Stimulated activated CD4-positive, alpha-beta T cell treated with anti-CD3 and anti-CD28 coated beads, Interleukin-1b, Interleukin-23, amount 100 ng/mL, for 24 hours (primary cell): ENCODE data around the gene PRDX5.

Experiments
- DNase-seq, 4 experiments: peaks; one replicate each; pipeline ENCODE4 v3.0.0-alpha.2; 2020; ENCODE audit warnings: low read depth in 4 of 4, low spot score in 1 of 4

PRDX5 gene

GRCh38 chr11:64347193-64347867 lies 29.4 kb downstream of the PRDX5 start:
- DNase-seq, result no peak

GRCh38 chr11:64348383-64349024 lies 30.6 kb downstream of the PRDX5 start:
- no peak for DNase-seq

DNA sequence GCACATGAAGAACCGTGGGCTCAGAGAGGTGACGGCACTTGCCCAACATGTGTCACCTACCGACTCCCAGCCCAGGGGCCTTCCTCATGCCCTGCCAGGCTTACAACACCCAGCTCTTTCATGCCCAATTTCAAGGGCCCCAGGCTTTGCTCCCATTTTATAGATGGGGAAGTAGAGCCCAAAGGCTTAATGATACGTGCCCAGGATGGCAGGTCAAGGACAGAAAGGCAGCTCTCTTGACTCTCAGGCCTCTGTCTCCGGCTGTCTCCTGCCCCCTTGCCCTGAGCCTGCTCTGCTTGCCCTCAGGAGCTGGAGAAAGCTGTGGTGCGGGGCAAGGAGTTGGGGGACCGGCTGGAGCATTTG lies 31.1 kb downstream of the PRDX5 start:
- no peak for DNase-seq

- DNase-seq, result no peak
These were observed 31.5 kb downstream of the PRDX5 start for GRCh38 chr11:64349404-64349803.

GRCh38 chr11:64351136-64351631 lies 33.3 kb downstream of the PRDX5 start:
- no peak for DNase-seq

DNA sequence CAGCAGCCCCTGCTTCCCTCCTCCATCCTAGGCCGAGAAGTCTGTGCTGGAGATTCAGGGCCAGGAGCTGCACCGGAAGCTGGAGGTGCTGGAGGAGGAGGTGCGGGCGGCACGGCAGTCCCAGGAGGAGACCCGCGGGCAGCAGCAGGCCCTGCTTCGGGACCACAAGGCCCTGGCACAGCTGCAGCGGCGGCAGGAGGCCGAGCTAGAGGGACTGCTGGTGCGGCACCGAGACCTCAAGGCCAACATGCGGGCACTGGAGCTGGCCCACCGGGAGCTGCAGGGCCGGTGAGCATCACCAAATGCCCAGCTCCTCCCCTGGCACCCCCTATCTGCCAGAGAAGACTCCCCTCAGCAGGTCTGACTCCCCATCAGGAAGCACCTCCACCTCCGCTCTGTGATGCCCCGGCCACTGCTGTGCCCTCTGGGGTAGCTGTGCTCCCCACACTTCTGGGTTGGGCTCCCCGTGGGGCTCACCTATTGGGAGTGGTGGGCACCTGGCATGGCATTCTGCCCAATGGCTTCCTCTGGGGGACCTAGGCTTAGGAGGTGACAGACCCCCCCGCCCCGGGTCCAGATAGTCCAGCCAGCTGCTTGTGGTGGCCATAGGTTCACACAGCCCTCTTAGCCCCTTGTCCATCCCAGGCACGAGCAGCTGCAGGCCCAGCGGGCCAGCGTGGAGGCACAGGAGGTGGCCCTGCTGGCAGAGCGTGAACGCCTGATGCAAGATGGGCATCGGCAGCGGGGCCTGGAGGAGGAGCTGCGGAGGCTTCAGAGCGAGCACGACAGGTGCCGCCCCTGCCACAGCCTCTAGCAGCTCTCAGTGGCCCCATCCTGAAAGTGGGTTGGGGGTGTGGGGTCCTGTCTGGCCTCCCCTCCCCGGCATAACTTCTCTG lies 34.4 kb downstream of the PRDX5 start:
- DNase-seq, result no peak

DNA sequence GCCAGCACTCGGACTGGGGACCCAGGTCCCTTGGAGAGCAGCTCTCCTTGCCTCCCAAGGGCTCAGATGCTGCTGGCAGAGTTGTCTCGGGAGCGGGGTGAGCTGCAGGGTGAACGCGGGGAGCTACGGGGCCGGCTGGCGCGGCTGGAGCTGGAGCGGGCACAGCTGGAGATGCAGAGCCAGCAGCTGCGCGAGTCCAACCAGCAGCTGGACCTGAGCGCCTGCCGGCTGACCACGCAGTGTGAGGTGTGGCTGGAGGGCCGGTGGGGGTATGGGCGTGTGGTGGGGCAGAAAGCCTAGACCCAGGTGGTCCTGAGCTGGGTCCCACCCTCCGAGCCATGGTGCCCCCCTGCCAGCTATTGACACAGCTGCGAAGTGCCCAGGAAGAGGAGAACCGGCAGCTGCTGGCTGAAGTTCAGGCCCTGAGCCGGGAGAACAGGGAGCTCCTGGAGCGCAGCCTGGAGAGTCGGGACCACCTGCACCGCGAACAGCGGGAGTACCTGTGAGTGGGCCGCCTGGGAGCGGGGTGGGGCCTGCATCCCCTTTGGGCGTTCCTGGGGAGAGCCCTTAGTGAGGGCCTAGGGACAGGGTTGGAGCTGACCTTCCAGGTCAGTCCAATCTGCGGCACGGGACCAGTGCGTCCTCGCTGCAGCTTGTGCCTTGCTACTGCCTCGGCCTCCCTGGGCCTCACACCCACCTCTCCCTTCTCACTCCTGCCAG lies 35.2 kb downstream of the PRDX5 start:
- DNase-seq, result no peak

- DNase-seq, result no peak
These were observed 36.0 kb downstream of the PRDX5 start for GRCh38 chr11:64353715-64354506.

- DNase-seq, result peak in 1 of 4 experiments; percentile 32
These were observed 37.4 kb downstream of the PRDX5 start for GRCh38 chr11:64355078-64355940.

DNA sequence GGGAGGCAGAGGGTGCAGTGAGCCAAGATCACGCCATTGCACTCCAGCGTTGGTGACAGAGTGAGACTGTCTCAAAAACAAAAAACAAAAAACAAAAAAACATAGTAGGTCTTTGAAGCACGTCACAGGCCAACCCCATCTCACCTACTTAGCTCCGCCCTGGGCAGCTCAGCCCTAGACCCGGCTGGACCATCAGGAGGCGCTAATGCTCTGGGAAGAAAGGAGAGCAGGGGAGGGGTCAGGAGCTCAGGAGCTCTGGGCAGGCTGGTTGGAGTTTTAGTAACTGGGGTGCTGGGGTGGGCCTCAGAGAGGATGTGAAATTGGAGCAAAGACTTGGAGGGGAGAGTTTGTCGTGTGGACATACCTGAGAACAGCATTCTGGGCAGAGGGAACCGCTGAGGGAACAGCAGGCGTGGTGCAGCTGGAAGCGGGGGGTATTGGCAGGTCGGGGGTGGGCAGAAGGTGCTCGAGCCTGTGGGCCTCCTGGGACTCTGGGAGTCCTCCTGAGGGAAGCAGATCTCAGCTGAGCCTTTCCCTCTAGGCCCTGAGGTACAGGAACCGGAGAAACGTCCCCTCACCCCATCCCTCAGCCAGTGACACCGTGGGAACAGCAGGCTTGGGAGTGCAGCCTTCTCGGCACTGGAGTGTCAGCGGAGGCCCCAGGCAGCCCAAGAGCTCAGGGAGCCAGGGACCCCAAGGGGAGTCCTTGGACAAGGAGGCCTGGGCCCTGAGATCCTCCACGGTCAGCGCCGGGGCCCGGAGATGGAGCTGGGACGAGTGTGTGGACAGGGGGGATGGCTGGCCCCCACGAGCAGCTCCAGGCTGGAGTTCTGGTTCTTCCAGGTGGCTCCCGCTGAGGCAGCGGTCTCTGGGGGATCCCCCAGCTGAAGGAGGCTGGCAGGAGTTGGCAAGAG lies 38.8 kb downstream of the PRDX5 start:
- DNase-seq, result no peak

DNA sequence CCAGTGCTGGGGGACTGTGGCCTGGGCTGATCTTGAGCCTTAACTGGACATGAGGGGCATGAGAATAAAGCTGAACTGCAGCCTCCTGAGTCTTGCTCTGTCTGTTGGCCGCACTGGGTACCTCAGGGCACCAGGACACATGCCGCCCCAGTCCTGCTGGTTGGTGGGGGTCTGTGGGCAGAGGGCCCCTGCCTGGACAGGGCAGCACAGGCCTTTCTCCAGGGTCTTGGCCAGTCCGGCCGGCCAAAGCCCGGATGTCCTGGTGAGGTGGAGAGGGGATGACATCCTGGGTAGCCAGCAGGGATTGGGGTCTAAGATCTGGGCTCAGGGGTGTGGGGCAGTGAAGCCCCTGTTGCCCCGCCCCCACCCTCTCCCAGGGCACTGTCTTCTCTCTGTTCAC lies 39.5 kb downstream of the PRDX5 start:
- no peak for DNase-seq

GRCh38 chr11:64357904-64358535 lies 40.1 kb downstream of the PRDX5 start:
- DNase-seq, result peak in 1 of 4 experiments; percentile 18

GRCh38 chr11:64358536-64358906 lies 40.6 kb downstream of the PRDX5 start:
- no peak for DNase-seq

GRCh38 chr11:64358907-64359711 lies 41.2 kb downstream of the PRDX5 start, which contains the start of gene RPS6KA4:
RPS6KA4 (plus strand) TSS chr11:64359162; CDS start chr11:64359236, 74 bp downstream.
- peak in 2 of 4 experiments; percentile 37 to 60 for DNase-seq

GRCh38 chr11:64359712-64360445 lies 42.0 kb downstream of the PRDX5 start:
- peak in 1 of 4 experiments; percentile 13 for DNase-seq

GRCh38 chr11:64360448-64360921 lies 42.6 kb downstream of the PRDX5 start:
- no peak for DNase-seq
